Kidney tubule cell (primary cell): ENCODE results near the gene SUPT20H.
"Not testable (repeated sequence)": the region's sequence is repeated elsewhere in the genome, so short reads cannot be mapped to it uniquely, and the experiment has no call there.

Experiments used
- DNase-seq: peaks from one replicate; pipeline ENCODE4 v3.0.0-alpha.2; 2018; ENCODE audit warnings: low spot score

SUPT20H gene

DNA sequence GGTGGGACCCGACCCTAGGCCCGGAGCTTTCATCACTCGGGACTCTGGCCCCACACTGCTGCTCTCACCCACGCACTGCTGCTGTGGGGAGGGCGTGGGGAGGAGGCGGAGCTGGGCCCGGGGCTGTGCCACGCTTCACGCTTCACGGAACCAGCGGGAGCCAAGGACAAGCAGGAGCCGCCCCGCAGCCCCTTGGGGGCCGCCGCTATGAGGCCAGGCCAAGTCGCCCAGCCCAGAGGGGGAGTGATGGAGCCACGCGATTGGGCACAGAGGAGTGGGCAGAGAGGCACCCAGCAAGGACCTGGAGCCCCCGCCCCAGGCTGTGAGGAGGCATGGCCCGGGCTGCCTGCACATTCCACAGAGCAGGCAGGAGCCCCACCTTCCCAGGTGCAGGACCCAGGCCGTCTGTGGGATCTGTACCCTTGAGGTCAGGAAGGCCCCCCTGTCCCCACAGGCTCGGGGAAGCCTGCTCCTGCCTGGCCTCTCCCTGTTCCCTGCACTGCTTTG lies 10.2 kb upstream of the SUPT20H start:
- DNase-seq = no peak

DNA sequence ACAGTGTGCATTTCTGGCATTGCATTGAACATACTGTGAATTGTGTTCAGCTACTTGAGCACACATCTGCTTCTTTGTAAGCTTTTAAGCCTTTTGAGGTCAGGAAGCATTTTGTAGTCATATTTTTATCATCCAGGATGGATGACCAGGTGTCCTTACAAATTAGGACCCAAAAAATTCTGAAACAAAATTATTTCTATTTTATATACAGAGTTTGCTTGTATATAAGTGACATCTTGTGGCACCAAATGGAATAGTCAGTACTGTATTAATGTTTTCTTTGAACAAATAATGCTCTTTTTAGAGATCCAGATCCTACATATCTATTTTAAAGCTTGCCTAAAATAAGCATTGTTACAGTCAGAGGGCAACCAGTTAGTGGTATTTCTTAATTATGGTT lies 9.5 kb upstream of the SUPT20H start:
- DNase-seq = peak; percentile 9

DNA sequence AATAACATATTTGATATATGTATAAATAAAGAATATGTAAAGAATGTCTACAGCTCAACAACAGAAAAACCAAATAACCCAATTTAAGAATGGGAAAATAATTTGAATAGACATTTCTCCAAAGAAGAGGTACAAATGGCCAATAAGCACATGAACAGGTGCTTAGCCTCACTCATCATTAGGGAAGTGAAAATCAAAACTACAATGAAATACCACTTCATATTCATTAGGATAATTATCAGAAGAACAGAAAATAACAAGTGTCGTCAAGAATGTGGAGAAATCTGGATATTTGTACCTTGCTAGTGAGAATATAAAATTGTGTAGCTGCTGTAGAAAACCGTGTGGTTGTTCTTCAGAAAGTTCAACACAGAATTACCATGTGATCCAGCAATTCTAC lies 8.4 kb upstream of the SUPT20H start:
- DNase-seq = no peak

DNA sequence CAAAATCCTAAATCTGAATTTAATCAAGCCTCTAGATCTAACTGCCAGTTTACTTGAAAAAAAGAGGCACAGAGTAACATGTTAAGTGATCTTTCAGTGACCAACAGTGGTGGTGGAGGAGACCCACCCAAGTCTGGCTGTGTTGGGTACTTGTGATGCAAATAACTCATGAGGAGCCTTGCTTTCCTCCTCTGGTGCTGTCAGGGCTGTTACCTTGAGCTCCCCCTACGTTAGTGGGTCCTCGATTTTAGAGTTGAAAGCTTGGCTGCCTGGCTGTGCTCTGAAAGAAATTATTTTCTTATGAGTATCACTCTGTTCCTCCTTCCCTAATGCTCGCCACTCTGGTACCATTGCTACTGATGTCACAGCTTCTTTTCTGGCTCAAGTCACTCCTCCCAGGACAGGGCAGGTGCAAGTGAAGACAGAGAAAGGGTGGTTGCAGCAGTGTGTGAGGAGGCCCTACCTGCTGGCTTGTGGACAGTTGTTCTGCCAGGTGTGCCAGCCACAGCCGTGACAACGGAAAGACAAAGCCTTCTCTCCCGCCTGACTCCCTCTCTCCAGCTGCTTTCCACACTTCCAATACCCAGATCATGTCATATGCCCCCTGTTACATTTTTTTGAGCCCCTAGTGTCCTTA lies 6.5 kb upstream of the SUPT20H start:
- no peak for DNase-seq

DNA sequence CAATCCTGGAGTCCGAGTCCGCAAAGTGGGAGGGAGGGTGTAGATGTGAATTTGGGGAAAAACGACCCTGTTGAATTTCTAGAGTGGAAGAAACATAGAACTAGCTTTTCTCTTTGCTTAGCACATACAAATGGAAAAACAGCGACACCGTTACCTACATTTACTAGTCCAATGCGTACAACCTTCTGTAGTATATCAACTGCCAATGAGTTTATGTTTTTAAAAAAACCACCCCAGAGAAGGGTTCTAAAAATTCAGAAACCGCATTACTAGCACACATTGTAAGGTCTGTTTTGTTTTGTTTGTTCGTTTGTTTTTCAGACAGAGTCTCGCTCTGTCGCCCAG lies 332 bp upstream of the SUPT20H start:
- DNase-seq = no peak

DNA sequence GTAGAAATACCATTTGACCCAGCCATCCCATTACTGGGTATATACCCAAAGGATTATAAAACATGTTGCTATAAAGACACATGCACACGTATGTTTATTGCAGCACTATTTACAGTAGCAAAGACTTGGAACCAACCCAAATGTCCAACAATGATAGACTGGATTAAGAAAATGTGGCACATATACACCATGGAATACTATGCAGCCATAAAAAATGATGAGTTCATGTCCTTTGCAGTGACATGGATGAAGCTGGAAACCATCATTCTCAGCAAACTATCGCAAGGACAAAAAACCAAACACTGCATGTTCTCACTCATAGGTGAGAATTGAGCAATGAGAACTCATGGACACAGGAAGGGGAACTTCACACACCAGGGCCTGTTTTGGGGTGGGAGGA lies 3.3 kb downstream of the SUPT20H start:
- DNase-seq = not testable (repeated sequence)

DNA sequence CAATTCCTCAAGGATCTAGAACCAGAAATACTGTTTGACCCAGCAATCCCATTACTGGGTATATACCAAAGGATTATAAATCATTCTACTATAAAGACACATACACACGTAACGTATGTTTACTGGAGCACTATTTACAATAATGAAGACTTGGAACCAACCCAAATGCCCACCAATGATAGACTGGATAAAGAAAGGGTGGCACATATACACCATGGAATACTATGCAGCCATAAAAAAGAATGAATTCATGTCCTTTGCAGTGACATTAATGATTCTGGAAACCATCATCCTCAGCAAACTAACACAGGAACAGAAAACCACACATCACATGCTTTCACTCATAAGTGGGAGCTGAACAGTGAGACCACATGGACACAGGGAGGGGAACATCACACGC lies 6.4 kb downstream of the SUPT20H start:
- DNase-seq = not testable (repeated sequence)

DNA sequence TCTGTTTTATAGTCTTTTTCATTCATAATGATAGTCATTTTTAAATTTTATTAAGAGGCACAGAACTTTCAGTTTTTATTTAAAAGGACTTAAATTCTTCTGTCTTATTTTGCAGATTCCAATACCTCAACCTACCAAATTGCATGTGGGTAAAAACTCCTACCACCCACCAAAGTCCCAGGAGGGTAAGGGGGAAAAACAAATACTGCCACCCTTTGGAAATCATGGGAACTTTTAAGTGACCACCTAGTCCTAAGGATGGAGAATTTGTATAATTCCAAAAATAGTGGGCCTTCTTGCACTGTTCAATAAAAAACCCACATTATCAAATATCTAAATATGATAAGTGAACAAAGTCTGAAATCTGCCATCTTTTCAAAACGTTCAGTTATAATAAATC lies 9.7 kb downstream of the SUPT20H start:
- no peak for DNase-seq

DNA sequence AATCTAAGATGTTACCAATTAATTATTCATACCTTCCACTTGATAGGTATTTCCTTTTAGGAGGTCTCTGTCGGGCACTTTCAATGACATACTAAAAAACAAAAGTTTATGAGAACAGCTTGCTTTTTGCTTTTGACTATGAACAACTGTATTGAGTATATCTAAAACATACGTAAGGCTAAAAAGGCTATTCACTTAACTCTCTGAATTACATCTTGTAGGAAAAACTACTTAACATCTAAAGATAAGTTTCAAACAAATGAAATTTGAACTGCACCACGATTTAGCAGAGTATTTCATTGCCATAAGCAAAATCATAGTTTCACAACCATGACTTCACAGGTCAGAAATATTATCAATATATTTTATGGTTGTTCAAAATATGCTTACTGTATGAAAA lies 11.6 kb downstream of the SUPT20H start:
- DNase-seq = no peak

DNA sequence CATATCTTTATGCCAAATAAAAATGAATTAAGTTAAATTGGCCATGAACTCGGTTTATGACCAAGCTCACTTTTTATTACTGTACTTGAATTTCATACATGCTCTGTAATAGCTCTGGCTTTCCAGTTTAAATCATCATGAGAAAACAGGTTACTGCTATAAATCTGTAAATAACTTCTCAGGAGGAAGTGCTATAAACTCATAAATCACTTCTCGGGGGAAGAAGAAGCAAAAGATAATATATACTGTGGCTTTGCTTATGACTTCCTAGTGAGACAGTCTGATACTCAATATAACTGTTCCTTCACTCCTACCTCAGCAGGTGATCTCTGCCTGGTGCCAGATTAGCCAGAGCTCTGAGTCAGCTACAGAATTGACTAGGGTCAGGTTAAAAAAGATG lies 12.5 kb downstream of the SUPT20H start:
- DNase-seq = no peak

DNA sequence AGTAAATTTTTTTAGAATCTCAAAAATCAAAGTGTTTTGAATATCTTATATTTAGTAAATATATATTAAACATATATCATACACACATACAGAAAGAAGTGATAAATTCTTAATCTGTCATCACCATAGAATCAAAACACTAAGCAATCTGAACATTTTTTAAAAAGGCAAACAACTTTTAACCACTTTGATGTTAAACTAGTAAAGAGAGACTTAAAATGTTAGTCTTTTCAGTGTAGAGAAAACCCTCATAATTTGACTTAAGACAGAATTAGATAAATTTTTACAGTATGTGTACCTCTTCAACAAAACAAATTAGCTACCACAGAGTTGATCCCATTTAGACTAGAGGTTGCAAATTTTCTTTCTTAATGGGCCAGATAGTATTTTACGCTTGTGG lies 13.4 kb downstream of the SUPT20H start:
- no peak for DNase-seq

DNA sequence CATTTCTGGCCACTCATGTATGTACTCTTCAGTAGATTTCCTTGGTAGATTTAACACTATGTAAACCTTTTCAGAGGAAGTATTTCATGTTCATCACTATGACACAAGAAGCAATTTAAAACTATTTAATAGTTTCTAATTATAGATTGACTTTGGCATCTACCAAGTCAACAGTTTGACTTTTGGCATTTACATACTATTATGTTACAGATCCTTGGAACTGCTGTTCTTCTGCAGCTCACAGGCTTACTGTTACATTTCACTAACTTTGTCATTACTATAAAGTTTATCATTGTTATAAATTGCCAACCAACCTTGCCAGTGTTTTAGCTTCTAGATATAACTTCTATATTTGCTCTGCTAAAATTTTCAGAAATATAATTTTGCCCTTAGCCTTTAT lies 18.7 kb downstream of the SUPT20H start:
- DNase-seq = no peak

DNA sequence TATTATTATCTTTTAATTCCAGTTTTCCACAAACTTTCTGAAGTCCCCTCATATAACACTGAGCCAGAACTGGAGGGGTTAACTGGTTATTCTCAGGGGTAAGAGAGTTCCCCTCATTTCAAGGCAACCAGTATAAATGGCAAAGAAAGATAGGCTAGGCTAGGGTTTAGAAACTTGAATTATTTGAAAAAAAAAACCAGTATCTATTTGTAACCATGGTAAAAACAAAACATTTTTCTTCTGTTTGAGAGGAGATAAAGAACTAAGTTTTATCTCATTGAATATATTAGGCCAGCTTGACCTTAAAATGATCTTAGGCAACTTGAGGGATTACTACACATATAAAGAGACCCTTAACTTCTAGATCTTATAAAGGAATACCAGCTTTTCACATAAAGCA lies 19.6 kb downstream of the SUPT20H start:
- DNase-seq = no peak

DNA sequence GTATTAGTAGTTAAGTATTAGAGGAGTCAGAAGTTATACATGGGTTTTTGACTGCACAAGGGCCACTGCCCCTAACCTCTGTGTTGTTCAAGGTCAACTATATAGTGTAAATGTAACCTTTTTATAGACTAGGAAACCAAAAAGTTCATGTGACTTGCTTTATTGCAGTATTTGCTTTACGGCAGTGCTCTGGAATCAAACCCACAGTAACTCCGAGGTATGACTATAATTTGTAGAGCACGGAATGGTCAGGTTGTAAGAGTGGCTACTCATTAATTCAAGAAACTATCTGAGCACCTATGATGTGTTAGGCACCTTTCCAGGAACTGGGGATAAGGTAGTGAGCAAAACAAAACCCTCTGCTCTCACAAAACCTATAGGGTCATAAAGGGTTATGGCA lies 22.2 kb downstream of the SUPT20H start:
- peak; percentile 56 for DNase-seq

DNA sequence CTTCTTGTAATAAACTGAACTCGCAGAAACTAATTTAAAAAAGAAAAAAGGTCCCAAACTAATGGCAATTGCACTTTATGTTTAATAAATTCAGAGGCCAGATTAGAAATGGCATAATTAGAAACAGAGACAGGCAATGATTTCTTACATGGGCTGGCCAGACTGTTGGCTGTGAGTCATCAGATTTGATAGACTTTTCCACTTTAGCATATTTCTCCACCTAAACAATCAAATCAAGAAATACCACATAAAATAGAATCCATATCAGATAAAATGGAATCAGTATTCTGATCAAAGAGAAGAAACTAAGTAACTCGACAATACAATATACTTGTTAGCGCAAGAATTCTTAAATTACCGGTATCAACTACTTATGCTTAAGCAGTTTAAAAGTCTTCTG lies 29.9 kb downstream of the SUPT20H start:
- no peak for DNase-seq

DNA sequence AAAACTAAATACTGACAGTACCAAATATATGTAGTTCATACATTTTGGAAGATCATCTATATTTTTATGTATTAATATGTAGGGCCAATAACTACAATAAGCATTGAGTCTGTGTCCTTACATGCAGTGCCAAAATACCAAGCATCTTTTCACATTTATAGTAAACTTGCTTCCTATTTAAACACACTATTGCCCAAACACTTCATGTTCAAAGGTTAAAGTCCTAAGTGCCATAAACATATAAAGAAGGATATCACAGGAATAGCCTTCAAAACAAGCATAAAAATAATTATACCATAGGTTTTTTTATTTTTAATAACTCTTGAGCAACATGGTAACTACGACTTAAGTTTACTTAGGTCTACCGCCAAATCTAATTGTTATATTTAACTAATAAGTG lies 31.8 kb downstream of the SUPT20H start:
- DNase-seq = no peak

DNA sequence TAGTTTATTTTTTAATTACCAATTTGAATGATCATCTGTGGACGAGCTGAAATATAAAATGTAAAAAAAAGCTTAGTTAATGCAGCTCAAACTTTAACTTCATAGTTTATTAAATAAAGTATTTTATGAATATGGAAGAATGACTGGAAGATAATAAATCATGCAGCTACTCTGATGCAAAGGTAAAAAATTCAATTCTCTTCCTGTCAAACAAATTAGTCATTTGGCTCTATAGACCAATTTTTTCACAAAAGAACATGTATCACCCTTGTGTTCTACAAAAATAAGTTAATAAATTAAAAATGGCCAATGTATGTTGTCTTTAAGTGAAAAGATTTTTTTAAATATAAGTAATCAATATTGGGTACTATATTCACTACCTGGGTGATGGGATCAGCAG lies 32.7 kb downstream of the SUPT20H start:
- no peak for DNase-seq

DNA sequence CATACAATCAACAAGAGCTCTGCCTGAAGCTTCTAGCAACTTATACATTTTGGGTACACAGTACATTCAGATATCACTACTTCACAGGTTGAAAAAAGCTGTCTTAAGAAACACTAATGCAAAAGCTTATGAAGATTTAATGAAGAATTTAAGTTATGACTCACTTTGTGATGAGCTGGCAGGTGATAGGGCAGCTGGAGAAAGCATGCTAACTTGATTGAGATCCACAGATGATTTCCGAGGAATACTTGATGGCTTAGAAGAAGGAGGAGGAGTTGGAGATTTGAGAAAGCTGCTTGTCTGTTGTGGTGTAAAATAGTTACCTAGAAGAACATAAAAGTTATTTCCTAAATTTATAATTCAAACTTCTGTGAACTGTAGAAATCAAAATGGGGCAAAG lies 35.6 kb downstream of the SUPT20H start:
- peak; percentile 23 for DNase-seq

DNA sequence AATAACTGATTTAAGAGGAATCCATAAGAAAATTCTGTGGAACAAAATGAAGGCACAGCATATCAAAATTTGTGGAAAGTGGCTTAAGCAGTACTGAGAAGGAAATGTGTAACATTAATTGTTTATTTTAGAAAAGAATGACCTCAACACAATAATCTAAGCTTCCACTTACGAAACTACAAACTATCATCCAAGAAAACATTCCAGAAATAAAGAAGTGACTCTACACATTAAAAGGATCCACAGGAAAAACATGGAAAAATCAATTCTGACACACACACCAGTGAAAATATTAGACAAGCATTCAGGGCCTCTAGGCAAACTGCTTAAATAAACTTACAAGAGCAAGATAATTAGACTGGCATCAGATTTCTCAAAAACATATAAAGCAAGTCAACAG lies 44.9 kb downstream of the SUPT20H start:
- no peak for DNase-seq

DNA sequence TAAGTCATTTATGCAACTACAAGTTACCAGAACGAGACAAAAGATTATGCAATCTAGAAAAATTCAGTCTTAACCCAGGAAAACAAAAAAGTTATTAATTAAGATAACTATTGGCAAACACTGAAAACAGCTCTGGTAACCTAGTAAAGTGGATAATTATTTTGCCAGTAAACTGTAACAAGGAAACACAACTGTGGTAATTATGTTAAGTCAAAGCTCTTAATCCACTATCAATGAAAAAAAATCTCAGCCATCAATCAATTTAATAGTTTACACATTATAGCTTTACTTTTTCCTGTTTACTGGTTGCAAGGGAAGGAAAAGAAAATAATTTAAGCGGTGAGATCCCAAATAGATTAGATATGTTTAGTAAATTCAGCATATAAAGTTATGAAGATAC lies 47.7 kb downstream of the SUPT20H start:
- no peak for DNase-seq

DNA sequence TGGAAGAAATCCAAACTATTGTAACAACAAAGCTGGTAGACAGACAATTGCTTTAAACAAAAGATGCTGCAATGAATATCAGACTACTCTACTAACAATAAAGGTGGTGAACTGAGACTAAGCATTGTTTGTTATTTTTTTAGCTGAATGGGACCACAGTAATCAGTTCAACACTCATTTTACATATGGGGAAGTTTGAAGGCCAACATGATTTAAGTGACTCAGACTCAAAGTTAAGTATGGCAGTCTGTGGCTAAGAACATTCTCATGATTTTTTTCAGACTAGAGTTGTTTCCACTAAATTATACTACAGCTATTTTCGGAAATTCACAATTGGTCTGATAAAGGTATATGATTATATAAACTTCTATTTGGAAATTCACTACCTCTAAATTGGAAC lies 48.5 kb downstream of the SUPT20H start:
- DNase-seq = no peak

DNA sequence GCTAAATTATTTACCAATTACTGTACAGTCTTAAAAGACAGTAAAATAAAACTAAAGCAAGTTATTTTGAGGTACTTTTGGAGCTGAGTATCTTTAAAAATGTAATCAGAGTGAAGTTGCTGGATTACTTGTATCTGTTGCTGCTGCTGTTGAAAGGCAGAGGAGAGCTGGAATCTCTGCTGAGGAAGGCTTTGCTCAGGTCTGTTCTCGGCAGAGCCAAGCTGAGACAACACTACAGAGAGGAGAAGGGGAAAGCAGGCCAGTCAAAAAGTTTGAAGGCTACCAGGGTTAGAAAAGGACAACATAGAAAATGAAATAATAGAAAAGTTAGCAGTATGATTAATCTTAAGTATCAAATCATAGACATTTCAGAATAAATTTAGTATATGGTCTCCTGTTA lies 49.1 kb downstream of the SUPT20H start:
- no peak for DNase-seq

DNA sequence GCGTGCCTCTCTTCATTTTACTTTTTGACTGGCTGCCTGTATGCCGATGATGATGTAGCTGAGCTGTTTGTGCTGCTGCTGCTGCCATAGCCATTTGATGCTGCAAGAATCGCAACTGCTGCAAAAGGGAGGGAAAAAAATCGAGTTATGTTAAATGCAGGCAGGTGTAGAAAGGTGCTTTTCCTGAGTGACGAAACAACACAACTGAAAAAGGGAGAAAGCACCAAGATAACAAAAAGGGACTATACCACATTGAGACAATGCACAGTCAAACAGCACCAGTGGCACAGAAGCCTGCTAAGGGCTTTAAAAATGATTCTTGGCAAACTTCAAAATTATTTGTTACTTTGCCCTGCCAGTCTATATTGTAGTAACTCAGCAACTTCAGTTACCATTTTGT lies 49.8 kb downstream of the SUPT20H start:
- no peak for DNase-seq

DNA sequence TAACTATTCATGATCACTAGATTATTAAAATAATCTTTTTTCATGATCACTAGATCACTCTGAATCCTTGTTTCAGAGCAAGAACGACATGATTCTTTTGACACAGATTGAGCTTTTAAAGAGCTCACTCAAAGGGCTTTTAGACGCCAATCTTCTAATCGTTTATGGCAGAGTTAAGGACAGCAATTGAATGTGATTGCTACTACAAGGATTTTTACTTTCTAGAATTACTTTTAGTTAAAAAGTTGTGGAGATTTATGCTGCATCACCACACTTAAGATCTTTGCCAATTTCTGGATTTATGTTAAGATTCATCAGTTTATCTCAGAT lies 57.6 kb downstream of the SUPT20H start:
- DNase-seq = no peak
